ENCODE data around the gene MYO7A.

The MYO7A gene

DNA sequence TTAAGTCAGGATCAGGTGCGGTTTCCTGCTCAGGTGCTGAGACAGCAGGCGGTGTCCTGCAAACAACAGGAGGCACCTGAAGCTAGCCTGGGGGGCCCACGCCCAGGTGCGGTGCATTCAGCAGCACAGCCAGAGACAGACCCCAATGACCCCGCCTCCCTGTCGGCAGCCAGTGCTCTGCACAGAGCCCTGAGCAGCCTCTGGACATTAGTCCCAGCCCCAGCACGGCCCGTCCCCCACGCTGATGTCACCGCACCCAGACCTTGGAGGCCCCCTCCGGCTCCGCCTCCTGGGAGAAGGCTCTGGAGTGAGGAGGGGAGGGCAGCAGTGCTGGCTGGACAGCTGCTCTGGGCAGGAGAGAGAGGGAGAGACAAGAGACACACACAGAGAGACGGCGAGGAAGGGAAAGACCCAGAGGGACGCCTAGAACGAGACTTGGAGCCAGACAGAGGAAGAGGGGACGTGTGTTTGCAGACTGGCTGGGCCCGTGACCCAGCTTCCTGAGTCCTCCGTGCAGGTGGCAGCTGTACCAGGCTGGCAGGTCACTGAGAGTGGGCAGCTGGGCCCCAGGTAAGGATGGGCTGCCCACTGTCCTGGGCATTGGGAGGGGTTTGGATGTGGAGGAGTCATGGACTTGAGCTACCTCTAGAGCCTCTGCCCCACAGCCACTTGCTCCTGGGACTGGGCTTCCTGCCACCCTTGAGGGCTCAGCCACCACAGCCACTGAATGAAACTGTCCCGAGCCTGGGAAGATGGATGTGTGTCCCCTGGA lies at the start of gene MYO7A:
Gene MYO7A, plus strand, starts transcription at position 327 of the 772 bp plus-strand sequence. CDS start 2,389 bp downstream, outside the sequence.
- peak; percentile 28 for DNase-seq

- DNase-seq: no peak
These were observed 48.4 kb upstream of the MYO7A start for GRCh38 chr11:77079666-77080065.

- no peak for DNase-seq
These were observed 47.3 kb upstream of the MYO7A start for GRCh38 chr11:77080643-77081210.

DNA sequence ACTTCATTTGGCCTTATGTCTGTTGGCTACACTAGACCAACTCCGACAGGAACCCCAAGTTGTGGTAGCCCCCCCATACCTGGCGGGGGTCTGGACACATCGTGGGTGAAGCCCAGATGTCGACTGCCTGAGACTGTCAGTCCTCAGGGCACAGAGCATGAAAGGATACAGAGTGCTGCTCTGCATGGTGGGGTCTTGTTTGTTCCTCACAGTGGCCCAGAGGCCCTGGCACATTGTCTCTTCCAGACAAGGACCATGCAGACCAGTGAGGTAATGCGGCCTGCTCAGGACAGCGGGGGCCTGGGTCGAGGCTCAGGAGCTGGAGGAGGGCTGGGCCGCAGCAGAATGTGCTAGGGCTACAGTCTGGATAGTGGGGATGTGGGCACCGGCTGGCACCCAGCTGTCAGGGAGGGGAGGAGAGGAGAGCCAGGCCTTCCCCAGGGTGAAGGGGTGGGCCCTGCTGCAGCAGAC lies 46.6 kb upstream of the MYO7A start:
- DNase-seq: no peak

DNA sequence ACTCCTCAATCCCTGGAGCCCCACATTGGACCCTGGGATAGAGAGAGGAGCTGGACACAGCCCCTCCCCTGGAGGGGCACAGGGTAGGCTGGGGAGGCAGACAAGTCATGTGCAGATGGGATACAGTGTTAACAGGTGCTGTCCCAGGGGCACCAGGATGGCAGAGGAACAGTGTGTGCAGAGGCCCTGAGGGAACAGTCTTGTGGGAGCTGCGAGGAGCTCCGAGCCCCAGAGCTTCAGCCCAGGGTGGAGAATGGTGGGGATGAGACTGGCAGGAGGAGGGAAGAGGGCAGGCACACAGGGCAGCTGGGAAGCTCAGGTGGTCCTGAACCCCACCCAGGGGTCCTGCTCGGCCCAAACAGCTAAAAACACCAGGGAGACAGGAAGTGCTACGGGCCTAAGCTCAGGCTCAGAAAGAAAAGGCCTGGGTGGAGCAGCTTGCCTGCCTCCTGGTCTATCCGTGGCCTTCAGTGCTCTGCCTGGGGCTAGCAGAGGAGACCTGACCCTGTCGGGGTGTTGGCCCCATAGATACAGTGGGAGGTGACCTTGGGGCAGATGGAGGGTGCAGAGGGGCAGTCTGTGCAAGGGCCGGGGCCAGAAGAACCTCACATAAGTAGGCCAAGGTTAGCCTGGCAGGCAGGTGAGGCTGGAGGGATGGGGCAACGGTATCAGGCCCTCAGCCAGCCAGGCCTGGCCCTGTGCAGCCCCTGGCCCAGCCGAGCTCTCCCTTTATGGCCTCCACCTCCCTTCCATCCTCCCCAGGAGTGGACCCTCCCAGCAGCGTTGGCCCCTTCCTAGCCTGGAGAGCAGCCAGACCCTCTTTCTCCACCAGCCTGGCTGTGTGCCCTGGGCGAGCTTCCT lies 45.8 kb upstream of the MYO7A start:
- DNase-seq: no peak

DNA sequence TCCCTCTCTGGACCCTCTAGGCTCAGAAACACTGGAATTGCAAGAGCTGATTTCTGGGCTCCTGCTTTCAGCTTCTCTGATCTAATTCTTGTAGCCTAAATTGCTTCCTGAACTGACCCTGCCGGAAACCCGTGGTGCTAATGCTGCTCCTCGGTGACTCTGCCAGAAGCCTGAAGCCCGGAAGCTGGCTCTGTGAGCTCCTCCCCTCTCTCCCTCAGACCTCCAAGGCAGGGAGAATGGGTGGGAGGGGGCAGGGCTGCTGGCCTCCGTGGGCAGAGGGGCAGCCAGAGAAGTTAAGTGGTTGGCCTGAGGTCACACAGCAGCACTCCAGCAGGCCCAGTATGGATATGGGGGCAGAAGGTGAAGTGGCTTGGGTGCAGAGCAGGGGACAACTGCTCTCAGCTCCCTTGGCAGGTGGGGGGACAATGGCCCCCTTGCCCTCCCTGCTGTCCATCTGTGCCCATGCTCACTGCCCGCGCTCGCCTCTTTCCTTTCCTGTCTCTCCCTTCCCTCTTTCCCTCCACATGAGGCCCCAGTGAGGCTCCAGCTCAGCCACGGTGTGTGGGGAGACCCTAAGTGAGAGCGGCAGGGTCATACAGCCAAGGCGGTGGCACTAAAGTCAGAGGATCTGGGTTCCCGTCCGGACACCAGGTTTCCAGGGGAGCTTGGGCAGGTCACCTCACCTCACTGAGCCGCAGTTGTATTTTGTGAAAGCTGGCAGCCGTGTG lies 45.0 kb upstream of the MYO7A start:
- no peak for DNase-seq

- DNase-seq: no peak
These were observed 44.3 kb upstream of the MYO7A start for GRCh38 chr11:77083566-77084245.

GRCh38 chr11:77084581-77085191 lies 43.4 kb upstream of the MYO7A start:
- DNase-seq: no peak

- no peak for DNase-seq
These were observed 42.4 kb upstream of the MYO7A start for GRCh38 chr11:77085652-77086051.

GRCh38 chr11:77086521-77087472 lies 41.2 kb upstream of the MYO7A start:
- no peak for DNase-seq

GRCh38 chr11:77087723-77088225 lies 40.3 kb upstream of the MYO7A start:
- DNase-seq: no peak

DNA sequence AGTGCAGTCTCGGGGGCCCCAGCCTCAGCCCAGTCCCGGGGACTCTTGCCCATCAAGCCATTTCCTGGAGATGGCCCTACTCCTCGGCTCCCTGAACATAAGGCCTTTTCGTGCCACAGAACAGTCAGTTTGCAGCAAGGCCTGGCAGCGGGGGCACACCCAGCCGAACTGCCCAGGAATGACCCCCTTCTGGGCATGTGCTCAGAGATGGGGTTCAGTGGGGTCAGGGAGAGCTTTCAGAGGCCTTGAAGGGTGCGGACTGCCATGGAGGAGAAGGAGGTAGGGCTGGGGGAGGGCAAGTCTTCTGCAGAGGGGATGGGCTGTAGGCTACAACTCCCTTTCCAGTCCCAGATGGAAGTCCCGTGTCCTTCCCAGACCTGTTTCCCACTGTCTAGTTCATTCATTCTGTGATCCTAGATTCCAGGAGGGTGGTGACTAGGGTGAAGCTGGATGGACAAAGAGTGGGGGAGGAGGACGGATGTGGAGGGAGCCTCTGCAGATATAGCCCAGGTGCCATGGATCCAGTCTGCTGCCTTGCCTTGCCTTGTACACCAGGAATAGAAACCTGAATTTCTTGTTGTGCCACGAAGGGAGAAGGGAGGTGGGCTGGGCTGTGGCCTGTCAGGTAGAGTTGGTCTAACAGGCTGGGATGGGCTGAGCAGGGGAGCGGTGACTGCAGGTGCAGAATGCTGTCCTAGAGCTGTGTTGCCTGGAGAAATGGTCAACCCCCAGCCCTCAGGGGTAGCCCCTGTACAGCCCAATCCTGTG lies 39.6 kb upstream of the MYO7A start:
- DNase-seq: peak; percentile 38

DNA sequence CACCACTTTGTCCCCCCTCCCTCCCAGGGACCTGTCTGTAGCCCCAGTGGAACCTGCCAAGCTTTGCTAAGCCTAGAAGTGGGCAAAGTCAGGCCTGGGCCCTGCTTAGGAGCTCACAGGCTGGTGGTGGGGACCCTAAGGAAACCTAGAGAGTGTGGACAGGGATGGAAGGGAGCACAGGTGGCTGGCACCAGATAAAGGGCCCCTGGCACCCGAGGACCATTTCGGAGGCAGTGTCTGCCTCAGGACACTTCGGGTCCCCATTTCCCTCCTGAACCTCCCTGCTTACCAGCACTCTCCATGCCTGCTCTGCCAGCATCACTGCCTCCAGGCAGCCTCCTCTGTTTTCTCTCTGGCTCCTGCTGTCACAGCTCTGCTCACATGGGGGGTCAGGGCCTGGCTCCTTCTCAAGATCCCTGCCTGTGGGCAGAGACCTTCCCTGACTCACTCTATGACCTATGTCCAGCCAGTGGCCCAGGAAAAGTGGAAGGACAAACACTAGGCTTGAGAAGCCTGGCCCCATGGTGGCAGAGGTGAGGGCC lies 39.0 kb upstream of the MYO7A start:
- DNase-seq: no peak

DNA sequence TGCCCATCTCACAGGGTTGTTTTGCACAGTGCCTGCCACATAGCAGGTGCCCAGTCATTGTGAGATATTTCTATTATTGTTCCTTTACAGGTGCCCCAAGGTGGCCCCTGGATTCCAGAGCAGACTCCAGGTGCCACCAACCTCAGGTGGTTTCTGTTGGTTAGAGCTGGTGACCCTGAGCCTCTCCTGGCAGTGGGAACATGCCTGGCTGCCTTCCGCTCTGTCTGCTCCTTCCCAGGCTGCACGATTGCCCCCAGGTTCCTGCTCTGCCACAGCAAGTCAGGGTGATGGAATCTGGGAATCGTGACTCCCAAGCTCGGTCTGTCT lies 38.0 kb upstream of the MYO7A start:
- DNase-seq: no peak

DNA sequence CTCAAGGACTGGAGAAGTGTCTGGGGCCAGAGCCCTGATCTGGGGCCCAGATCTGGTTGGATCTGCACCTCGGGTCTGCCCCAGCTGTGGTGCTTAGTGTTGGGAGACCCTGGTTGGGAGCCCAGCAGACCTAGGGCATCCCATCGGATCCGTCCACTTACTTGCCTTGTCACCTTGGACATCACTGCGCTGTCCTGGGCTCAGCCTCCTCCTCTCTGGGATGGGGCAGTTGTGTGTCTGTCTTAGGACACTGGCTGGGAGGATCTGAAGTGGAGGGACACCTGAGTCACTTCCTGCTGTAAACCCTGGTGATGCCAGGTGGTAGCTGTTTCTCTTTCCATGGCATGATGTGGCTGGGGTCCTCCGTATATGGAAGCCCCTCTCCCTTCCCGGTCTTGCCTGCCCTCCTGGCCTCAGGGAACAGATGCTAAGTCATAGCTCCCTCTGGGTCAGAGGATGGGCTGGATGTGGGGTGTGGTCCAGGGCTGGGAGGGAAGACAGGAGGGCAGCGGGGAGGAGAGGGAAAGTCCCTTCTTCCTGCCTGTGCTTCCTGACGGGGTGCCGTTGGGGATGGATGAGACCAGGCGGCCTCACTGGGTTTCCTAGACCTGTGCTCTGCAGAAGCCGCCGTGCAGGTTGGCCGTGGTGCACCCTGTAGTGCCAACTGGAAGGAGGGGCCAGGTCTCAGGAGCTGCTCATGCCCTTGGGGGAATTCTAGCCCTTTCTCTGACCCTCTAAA lies 37.5 kb upstream of the MYO7A start:
- DNase-seq: no peak

DNA sequence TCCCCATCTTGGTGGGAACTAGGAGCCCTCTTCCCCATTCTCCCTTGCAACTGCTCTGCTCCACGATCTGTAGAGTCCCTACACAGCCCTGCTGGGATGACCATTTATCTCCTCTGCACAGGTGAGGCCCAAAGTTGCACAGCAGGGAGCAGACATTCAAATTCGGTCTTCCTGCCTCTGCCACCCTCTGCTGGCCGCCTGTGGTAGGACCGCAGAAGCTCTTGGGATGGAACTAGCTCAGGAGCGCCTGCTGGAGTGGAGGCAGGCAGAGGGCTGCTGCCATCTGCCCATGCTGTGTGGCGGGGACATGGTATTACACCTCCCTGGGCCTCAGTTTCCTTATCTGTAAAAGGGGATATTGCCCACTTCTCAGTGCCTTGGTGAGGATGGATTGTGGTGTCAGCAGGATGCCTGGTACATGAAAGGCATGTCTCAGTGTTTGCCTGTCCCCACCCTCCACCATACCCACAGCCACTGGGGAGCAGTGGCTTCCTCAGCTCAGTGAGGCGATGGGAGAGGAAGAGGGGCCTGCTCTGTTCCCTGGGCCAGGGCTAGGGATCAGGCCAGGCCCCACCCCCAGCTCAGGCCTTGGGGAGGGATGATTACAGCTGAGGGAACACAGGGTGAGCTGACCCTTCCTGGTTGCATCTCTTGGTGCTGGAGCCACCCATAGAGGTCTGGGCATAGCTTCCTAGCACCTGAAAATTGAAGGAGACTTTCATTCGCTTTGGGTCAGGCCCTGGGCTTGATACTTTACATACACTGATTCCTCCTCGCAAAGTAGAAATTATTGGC lies 36.7 kb upstream of the MYO7A start:
- peak; percentile 46 for DNase-seq

DNA sequence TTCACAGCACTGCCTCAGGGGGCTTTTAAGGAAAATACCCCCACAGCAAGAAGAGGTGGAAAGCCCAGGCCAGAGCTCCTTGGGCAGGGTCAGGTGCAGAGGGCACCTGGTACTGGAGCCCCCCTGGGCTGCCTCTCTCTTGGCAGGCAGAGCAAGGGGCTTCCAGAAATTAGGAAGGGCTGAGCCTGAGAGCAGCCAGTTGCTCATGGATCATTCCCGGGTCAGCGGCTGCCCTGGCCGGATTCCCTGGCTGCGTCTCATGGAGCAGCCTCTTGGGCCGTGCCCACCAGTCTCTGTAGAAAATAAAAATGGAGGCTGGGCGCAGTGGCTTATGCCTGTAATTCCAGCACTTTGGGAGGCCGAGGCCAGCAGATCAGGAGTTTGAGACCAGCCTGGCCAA lies 35.7 kb upstream of the MYO7A start:
- DNase-seq: no peak

Measured in NCI-H526 treated with DMSO at 0.1 percent for 48 hours (cell line).